Neural crest cell (in vitro differentiated cells): ENCODE data around the gene CLN3. TPM values are rescaled to one million over a fixed set of nuclear protein-coding genes. Genes with fewer than 3 reads are reported as not detected.

ENCODE experiments used
- DNase-seq: peaks from one replicate; pipeline ENCODE4 v3.0.0; 2021; ENCODE audit warnings: low read depth, mixed read lengths, low spot score
- H3K27ac Mint-ChIP-seq: one replicate; pipeline ENCODE4 v1.8.0; 2021; ENCODE audit warnings: mild to moderate bottlenecking, mixed read lengths; ENCODE audit not compliant: unreplicated experiment
- H3K27me3 Mint-ChIP-seq: 2 replicates; pipeline ENCODE4 v1.8.0; 2021; ENCODE audit warnings: low read depth, mild to moderate bottlenecking, mixed read lengths
- H3K36me3 Mint-ChIP-seq: 2 replicates; pipeline ENCODE4 v1.8.0; 2021; ENCODE audit warnings: low read depth, mild to moderate bottlenecking, mixed read lengths
- H3K4me1 Mint-ChIP-seq: 2 replicates; pipeline ENCODE4 v1.8.0; 2021; ENCODE audit warnings: mixed read lengths
- H3K4me3 Mint-ChIP-seq: one replicate; pipeline ENCODE4 v1.8.0; 2021; ENCODE audit warnings: mild to moderate bottlenecking, mixed read lengths
- H3K9me3 Mint-ChIP-seq: 2 replicates; pipeline ENCODE4 v1.8.0; 2021; ENCODE audit warnings: mixed read lengths
- total RNA-seq: library from RNA; stranded (reverse); gene quantifications from 2 replicates; pipeline ENCODE4 v1.2.1, GENCODE V29; 2021
- TF ChIP-seq, protein P1 (sequence below): fragments of 200-600 bp; sonication (generic); conservative IDR thresholded peaks from 2 replicates; pipeline ENCODE4 v1.5.0; 2021; ENCODE audit warnings: antibody characterized with exemption, mild to moderate bottlenecking

Gene CLN3
- total RNA-seq, 1 donor from 2014 or later, result 34.6 TPM

DNA sequence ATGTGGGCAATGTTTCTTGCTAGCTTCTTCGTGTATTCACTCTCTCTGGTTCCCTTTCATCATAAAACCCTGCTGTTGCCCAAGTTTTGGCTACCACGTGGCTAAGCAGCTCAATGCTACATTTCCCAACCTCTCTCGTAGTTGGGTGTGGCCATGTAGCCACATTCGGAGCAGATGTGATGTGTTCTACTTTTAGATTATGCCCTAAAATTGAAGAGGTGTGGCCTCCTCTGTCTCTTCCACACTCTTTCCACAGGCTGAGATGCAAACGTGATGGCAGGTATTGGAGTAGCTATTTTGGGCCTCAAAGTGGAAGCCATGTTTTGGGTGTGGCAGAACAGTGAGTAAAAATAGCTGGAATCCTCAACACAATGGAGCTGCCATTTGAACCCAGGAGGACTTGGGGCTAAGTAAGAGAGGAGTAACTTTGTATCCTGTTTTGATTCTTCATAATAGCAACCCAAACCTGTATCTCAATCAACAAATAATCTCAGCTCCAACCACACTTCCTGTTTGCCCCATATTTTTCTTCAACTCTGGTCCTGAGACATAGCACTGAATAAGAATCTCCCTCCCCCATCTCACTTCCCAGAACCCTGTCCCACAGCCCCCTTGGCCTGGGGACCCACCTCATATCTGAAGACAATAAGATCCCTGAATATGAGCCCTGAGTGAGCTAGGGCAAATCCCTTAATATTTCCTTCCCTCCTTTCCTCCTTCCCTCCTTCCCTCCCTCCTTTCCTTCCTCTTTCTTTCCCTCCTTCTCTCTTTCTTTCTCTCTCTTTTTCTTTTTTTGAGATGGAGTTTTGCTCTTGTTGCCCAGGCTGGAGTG, 42.9 kb upstream of the CLN3 start:
- Mint-ChIP-seq H3K27ac (no peak overlapping the region), H3K4me3 (no peak overlapping the region), H3K4me1 (no peaks in the 10 kb centered on the region), H3K9me3 (no peaks in the 10 kb centered on the region), H3K27me3 (no peaks in the 10 kb centered on the region), H3K36me3 (no peaks in the 10 kb centered on the region)
- TF ChIP-seq, protein P1, sequence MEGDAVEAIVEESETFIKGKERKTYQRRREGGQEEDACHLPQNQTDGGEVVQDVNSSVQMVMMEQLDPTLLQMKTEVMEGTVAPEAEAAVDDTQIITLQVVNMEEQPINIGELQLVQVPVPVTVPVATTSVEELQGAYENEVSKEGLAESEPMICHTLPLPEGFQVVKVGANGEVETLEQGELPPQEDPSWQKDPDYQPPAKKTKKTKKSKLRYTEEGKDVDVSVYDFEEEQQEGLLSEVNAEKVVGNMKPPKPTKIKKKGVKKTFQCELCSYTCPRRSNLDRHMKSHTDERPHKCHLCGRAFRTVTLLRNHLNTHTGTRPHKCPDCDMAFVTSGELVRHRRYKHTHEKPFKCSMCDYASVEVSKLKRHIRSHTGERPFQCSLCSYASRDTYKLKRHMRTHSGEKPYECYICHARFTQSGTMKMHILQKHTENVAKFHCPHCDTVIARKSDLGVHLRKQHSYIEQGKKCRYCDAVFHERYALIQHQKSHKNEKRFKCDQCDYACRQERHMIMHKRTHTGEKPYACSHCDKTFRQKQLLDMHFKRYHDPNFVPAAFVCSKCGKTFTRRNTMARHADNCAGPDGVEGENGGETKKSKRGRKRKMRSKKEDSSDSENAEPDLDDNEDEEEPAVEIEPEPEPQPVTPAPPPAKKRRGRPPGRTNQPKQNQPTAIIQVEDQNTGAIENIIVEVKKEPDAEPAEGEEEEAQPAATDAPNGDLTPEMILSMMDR, result no peak
- no peak for DNase-seq

DNA sequence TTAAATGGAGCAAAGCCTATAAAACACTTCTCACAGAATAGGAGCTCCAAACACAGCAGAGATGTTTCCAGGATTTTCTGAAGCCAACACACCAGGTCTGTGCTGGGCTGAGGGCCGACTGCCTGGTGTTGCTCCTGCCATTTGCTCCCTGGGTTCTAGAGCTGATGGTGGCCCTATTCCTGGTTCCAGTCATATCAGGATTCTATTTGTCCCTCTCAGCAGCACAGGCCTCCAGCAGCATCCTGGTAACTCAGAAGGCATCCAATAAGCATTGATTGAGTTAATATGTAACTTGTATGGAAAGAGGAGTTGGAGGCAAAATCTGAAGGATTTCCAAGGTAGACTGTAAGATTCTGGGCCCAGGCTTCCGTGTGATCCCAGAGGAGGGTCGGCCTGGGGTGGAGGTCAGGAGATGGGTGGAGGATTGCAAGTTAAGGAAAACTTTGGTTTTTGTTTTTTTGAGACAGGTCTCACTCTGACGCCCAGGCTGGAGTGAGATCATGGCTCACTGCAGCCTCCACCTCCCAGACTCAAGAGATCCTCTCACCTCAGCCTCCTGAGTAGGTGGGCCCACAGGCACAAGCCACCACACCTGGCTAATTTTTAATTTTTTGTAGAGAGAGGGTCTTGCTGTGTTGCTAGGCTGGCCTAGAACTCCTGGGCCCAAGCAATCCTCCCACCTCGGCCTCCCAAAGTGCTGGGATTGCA, 41.2 kb upstream of the CLN3 start:
- TF ChIP-seq, protein P1, result no peak
- H3K27me3 Mint-ChIP-seq, result no peaks in the 10 kb centered on the region
- no peak overlapping the region for H3K27ac Mint-ChIP-seq
- H3K9me3 Mint-ChIP-seq, result no peaks in the 10 kb centered on the region
- H3K4me3 Mint-ChIP-seq, result no peak overlapping the region
- no peak for DNase-seq
- H3K4me1 Mint-ChIP-seq, result no peaks in the 10 kb centered on the region
- H3K36me3 Mint-ChIP-seq, result no peaks in the 10 kb centered on the region

DNA sequence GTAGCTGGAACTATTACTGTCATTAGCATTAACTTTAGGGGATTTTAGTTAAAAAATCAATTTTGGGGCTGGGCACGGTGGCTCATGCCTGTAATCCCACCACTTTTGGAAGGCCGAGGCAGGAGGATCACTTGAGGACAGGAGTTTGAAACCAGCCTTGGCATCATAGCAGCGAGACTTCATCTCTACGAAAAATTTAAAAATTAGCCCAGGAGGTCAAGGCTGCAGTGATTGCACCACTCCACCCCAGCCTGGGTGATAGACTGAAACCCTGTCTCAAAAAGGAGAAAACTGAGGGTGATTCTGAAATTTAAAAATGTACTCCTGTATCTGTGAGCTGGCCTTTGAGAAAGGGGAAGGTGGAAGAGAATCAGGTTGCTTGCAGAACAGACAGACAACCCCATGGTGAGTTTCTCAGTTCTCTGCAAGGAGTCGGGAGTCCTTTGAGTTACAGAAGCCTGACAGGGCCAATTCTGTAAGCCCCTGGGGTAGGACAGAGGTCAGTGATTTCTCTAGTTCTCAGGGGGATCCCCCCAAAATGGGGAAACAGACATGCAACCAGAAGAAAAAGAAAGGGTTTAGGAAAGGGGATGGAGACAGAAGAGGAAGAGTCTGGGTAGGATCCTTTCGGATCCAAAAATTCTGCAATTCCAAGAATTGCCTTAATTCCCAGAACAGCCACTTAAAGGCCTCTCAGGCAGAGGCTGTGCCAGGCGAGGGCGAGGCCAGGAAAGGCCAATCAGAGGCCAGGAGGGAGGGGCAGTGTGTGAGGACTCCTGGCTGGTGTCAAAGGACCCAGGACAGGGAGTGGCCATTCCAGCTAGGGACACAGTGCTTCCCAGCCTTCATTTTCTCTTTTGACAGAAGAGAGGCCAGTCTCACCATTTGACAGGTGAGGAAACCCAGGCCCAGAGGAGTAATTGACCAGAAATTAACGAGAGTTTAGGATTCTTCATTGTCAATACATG, 40.2 kb upstream of the CLN3 start:
- Mint-ChIP-seq H3K4me1 (no peaks in the 10 kb centered on the region), H3K36me3 (no peaks in the 10 kb centered on the region), H3K27ac (no peak overlapping the region), H3K27me3 (no peaks in the 10 kb centered on the region), H3K9me3 (no peaks in the 10 kb centered on the region), H3K4me3 (no peak overlapping the region)
- TF ChIP-seq, protein P1, result no peak
- no peak for DNase-seq

DNA sequence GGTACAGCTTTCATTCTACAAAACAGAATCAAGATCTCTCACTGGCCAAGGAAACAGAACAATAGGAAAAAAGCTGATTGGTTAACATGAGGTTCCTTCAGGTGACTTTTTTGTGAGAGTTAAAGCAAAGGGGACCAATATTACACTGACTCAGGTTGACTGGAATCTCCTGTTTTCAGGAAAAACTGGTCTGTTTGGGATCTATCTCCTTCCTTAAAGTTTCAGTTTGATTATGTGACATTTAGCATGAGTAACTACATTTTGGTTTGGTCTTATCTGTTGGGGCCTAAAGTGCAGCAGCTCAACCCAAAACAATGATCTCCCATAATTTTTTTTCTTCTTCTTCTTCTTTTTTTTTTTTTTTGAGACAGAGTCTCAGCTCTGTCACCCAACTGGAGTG, 37.2 kb upstream of the CLN3 start:
- TF ChIP-seq, protein P1, result no peak
- Mint-ChIP-seq H3K27ac (no peak overlapping the region), H3K36me3 (no peaks in the 10 kb centered on the region), H3K4me1 (no peaks in the 10 kb centered on the region), H3K4me3 (no peak overlapping the region), H3K9me3 (no peaks in the 10 kb centered on the region), H3K27me3 (no peaks in the 10 kb centered on the region)
- DNase-seq, result no peak

DNA sequence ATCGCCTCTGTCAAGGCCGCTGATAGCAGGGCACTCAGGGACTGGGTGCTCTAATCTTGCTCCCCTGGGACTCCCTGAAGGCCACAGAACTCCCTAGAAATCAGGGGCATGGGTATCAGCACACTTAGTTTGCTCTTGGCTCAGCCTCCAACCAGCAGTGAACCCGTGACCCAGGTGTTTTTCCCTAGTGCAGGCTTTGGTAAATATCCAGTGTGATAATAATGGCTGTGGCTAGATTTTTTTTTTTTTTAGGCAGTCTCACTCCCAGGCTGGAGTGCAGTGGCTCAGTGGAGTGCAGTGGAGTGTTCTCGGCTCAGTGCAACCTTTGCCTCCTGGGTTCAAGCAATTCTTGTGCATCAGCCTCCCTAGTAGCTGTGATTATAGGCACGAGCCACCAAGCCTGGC, 36.6 kb upstream of the CLN3 start:
- H3K36me3 Mint-ChIP-seq, result no peaks in the 10 kb centered on the region
- no peak overlapping the region for H3K4me3 Mint-ChIP-seq
- DNase-seq, result no peak
- no peaks in the 10 kb centered on the region for H3K9me3 Mint-ChIP-seq
- TF ChIP-seq, protein P1, result no peak
- no peaks in the 10 kb centered on the region for H3K27me3 Mint-ChIP-seq
- no peaks in the 10 kb centered on the region for H3K4me1 Mint-ChIP-seq
- H3K27ac Mint-ChIP-seq, result no peak overlapping the region
